Ishikawa (cell line): Measurements from ENCODE around the gene GBP4.

Source experiments
- CEBPB ChIP-seq: IDR thresholded peaks from 2 replicates; pipeline ENCODE4 v1.6.1; 2012
- CREB1 ChIP-seq: IDR thresholded peaks from 2 replicates; pipeline ENCODE4 v1.6.1; 2012; ENCODE audit warnings: low read depth
- EGR1 ChIP-seq: IDR thresholded peaks from 2 replicates; pipeline ENCODE4 v1.6.1; 2012
- EP300 ChIP-seq: IDR thresholded peaks from 2 replicates; pipeline ENCODE4 v1.6.1; 2012; ENCODE audit warnings: borderline replicate concordance
- FOXM1 ChIP-seq: IDR thresholded peaks from 2 replicates; pipeline ENCODE4 v1.6.1; 2012; ENCODE audit warnings: low read depth, borderline replicate concordance
- NFIC ChIP-seq: IDR thresholded peaks from 2 replicates; pipeline ENCODE4 v1.6.1; 2012
- RAD21 ChIP-seq: IDR thresholded peaks from 2 replicates; pipeline ENCODE4 v1.6.1; 2012; ENCODE audit warnings: low read depth
- TAF1 ChIP-seq: IDR thresholded peaks from 2 replicates; pipeline ENCODE4 v1.6.1; 2012; ENCODE audit warnings: low read depth, mild to moderate bottlenecking
- TCF12 ChIP-seq: IDR thresholded peaks from 2 replicates; pipeline ENCODE4 v1.6.1; 2012; ENCODE audit warnings: low read depth
- TEAD4 ChIP-seq: IDR thresholded peaks from 2 replicates; pipeline ENCODE4 v1.6.1; 2012
- USF1 ChIP-seq: IDR thresholded peaks from 2 replicates; pipeline ENCODE4 v1.6.1; 2012
- YY1 ChIP-seq: IDR thresholded peaks from 2 replicates; pipeline ENCODE4 v1.6.1; 2012; ENCODE audit warnings: low read depth
- ZBTB7A ChIP-seq: IDR thresholded peaks from 2 replicates; pipeline ENCODE4 v1.6.1; 2012; ENCODE audit warnings: low read depth
- TF ChIP-seq, protein P1 (sequence below): IDR thresholded peaks from 2 replicates; pipeline ENCODE4 v1.6.1; 2012
- TF ChIP-seq, protein P2 (sequence below): IDR thresholded peaks from 2 replicates; pipeline ENCODE4 v1.6.1; 2012; ENCODE audit warnings: low read depth, mild to moderate bottlenecking

GBP4 gene

DNA sequence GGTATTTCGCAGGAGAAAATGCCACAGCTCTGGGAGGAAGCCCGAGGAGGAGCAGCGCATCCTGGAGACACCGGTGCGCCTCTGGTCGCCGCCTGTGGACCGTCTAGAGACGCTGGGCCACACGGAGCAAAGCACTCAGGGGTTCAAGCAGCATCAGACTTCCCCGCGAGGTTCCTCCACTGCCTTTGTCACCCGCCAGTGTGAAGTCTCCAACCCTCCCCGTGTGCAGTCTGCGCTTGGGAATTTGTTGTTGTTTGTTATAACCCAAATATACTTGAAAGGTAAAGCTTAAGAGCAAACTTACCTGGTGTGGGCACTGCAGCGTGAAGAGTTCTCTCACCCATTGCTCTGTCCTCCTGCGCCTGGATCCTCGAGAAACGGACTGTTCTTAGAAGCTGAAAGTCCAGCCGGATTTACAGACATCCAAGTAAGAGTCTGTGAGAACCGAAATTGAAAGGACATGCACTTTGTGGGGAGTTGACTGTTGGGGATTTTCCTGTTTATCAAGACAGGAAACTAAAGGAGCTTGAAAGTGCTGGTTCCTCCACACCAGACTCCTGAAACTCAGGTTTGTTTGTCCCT is at the start of gene GBP4:
GBP4 (minus strand) TSS at position 452 of the 582 bp plus-strand sequence; CDS start at position 344, 108 bp downstream.
- TF ChIP-seq, protein P1, sequence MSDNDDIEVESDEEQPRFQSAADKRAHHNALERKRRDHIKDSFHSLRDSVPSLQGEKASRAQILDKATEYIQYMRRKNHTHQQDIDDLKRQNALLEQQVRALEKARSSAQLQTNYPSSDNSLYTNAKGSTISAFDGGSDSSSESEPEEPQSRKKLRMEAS: no peak
- TF ChIP-seq ZBTB7A: no peak
- no peak for TF ChIP-seq TCF12
- no peak for TF ChIP-seq TEAD4
- TF ChIP-seq TAF1: no peak
- TF ChIP-seq EP300: no peak
- TF ChIP-seq USF1: no peak
- TF ChIP-seq YY1: no peak
- no peak for TF ChIP-seq CEBPB

GRCh38 chr1:89243046-89243445 is 44.3 kb upstream of the GBP4 start:
- TF ChIP-seq, protein P1: no peak
- TF ChIP-seq CEBPB (no peak), EGR1 (no peak), NFIC (no peak), CREB1 (no peak), TAF1 (no peak), RAD21 (no peak), FOXM1 (no peak), USF1 (no peak), TEAD4 (no peak), TCF12 (no peak), EP300 (no peak), YY1 (no peak), ZBTB7A (no peak)
- TF ChIP-seq, protein P2, sequence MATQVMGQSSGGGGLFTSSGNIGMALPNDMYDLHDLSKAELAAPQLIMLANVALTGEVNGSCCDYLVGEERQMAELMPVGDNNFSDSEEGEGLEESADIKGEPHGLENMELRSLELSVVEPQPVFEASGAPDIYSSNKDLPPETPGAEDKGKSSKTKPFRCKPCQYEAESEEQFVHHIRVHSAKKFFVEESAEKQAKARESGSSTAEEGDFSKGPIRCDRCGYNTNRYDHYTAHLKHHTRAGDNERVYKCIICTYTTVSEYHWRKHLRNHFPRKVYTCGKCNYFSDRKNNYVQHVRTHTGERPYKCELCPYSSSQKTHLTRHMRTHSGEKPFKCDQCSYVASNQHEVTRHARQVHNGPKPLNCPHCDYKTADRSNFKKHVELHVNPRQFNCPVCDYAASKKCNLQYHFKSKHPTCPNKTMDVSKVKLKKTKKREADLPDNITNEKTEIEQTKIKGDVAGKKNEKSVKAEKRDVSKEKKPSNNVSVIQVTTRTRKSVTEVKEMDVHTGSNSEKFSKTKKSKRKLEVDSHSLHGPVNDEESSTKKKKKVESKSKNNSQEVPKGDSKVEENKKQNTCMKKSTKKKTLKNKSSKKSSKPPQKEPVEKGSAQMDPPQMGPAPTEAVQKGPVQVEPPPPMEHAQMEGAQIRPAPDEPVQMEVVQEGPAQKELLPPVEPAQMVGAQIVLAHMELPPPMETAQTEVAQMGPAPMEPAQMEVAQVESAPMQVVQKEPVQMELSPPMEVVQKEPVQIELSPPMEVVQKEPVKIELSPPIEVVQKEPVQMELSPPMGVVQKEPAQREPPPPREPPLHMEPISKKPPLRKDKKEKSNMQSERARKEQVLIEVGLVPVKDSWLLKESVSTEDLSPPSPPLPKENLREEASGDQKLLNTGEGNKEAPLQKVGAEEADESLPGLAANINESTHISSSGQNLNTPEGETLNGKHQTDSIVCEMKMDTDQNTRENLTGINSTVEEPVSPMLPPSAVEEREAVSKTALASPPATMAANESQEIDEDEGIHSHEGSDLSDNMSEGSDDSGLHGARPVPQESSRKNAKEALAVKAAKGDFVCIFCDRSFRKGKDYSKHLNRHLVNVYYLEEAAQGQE: no peak

DNA sequence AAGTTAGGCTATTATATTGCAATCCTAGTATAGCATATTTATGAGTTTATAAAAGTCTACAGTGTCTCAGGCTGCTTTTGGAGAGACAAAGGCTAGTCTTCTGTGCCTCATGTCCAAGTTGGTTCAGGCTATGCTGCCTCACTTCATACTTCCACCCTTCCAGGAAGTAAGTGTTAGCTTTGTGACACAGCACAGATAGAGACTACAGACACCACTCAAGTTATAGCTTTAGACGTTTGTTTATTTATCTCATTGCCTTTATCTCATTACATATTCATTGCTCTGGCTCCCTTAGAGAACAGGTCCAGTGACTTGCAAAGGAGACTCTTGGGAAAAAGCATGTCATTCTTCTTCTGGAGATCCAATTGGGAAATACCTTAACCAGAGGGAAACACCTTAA is 22.6 kb upstream of the GBP4 start:
- TF ChIP-seq YY1 (no peak), CREB1 (no peak), TCF12 (no peak), EP300 (no peak), NFIC (no peak), RAD21 (no peak)
- TF ChIP-seq, protein P1: no peak

DNA sequence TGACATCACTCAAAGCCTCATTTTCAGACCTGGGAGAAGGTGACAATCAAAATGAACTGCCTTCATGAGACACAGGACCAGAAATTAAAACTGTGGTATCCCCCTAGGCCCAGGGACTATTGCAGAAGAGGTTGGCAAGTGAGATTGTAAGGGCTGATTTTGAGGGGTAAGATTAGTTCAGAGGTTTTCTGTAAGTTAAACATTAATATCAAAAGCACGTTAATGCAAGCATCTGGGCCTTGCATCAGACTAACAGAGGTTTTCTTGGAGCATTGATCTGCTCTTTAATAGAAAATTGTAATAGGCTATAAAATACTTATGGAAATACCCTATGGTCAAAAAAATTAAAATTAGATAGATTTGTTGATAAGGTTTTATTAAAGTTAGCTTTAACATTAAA is 14.6 kb upstream of the GBP4 start:
- TF ChIP-seq EP300: no peak
- TF ChIP-seq, protein P1: no peak
- TF ChIP-seq USF1: no peak
- no peak for TF ChIP-seq EGR1
- TF ChIP-seq ZBTB7A: no peak

GRCh38 chr1:89211035-89211634 is 12.4 kb upstream of the GBP4 start:
- TF ChIP-seq CEBPB: no peak

- TF ChIP-seq EP300 (no peak), USF1 (no peak), ZBTB7A (no peak), CREB1 (no peak), EGR1 (no peak), TEAD4 (no peak), FOXM1 (no peak), YY1 (no peak), RAD21 (no peak), CEBPB (no peak), NFIC (no peak), TAF1 (no peak), TCF12 (no peak)
- TF ChIP-seq, protein P2: no peak
- TF ChIP-seq, protein P1: no peak
These were observed 7.6 kb upstream of the GBP4 start for GRCh38 chr1:89206373-89206772.
